Left ventricle myocardium inferior (tissue), 1 donor: ENCODE measurements around the gene UNC80. TPM values are rescaled to one million over a fixed set of nuclear protein-coding genes. Genes with fewer than 3 reads are reported as not detected.

Source experiments
- DNase-seq: peaks from one replicate; pipeline ENCODE4 v3.0.0-alpha.2; 2020
- H3K27ac ChIP-seq: fragments of 200-600 bp; replicated peaks from 2 replicates; pipeline ENCODE4 v1.8.0; 2021
- H3K27me3 ChIP-seq: fragments of 200-600 bp; 2 replicates; pipeline ENCODE4 v1.8.0; 2021; ENCODE audit warnings: low read depth
- H3K36me3 ChIP-seq: fragments of 200-600 bp; 2 replicates; pipeline ENCODE4 v1.8.0; 2021
- H3K4me1 ChIP-seq: fragments of 200-600 bp; 2 replicates; pipeline ENCODE4 v1.8.0; 2021
- H3K4me3 ChIP-seq: fragments of 200-600 bp; 2 replicates; pipeline ENCODE4 v1.8.0; 2021; ENCODE audit warnings: mild to moderate bottlenecking, moderate library complexity
- H3K9me3 ChIP-seq: fragments of 200-600 bp; replicated peaks from 2 replicates; pipeline ENCODE4 v1.8.0; 2021
- CTCF ChIP-seq: fragments of 200-600 bp; IDR thresholded peaks from 2 replicates; pipeline ENCODE4 v1.8.0; 2021; ENCODE audit warnings: antibody characterized with exemption, mild to moderate bottlenecking, borderline replicate concordance
- intact Hi-C: fragments of 100-400 bp; cut with micrococcal nuclease; formaldehyde crosslinking; loops from one replicate; pipeline ENCODE4 v1.11.0; 2022
- long read RNA-seq: library from polyadenylated mRNA; unstranded; transcript quantifications from one replicate; pipeline ENCODE4 v2.0.0, GENCODE V29; 2021
- total RNA-seq: library from RNA; stranded (reverse); fragmentation: NEBNext Ultra II Directional; extraction: Animal tissue kit (Norgen Biotek cat#: 25700); gene quantifications from one replicate; pipeline ENCODE4 v1.2.1, GENCODE V29; 2021
- donor health status: DM: no; HTN: yes; CAD: no; lungs with severe emphysema.

Gene UNC80
- 0.03 TPM for total RNA-seq
- long read RNA-seq: 0 reads

- Histone ChIP-seq H3K27me3 (peaks cover 74% of the 10 kb centered on the region), H3K4me1 (peaks cover 9% of the 10 kb centered on the region), H3K27ac (no peak within 1 kb of the TSS), H3K36me3 (no peaks in the 10 kb centered on the region), H3K9me3 (no peaks in the 10 kb centered on the region), H3K4me3 (peak within 1 kb of the TSS; percentile 59)
- intact Hi-C loops: no loop called here
- no peak for TF ChIP-seq CTCF
- peak; percentile 41 for DNase-seq
These were observed at the start of gene UNC80 for GRCh38 chr2:209771474-209772289. UNC80 (plus strand) TSS chr2:209771832; CDS start chr2:209772073, 241 bp downstream.

GRCh38 chr2:209726311-209726710 is 45.3 kb upstream of the UNC80 start:
- Histone ChIP-seq H3K27ac (no peak overlapping the region), H3K27me3 (no peaks in the 10 kb centered on the region), H3K4me1 (no peaks in the 10 kb centered on the region), H3K4me3 (no peak overlapping the region), H3K9me3 (no peaks in the 10 kb centered on the region), H3K36me3 (no peaks in the 10 kb centered on the region)
- intact Hi-C loops: no loop called here
- no peak for DNase-seq
- no peak for TF ChIP-seq CTCF

GRCh38 chr2:209727077-209727476 is 44.6 kb upstream of the UNC80 start:
- H3K4me1 ChIP-seq: no peaks in the 10 kb centered on the region
- intact Hi-C loops: no loop called here
- no peaks in the 10 kb centered on the region for H3K36me3 ChIP-seq
- H3K27ac ChIP-seq: no peak overlapping the region
- DNase-seq: no peak
- no peak overlapping the region for H3K4me3 ChIP-seq
- H3K9me3 ChIP-seq: no peaks in the 10 kb centered on the region
- TF ChIP-seq CTCF: no peak
- H3K27me3 ChIP-seq: no peaks in the 10 kb centered on the region

- no peak for TF ChIP-seq CTCF
- Histone ChIP-seq H3K9me3 (no peaks in the 10 kb centered on the region), H3K4me1 (no peaks in the 10 kb centered on the region), H3K27me3 (no peaks in the 10 kb centered on the region), H3K36me3 (no peaks in the 10 kb centered on the region), H3K4me3 (no peak overlapping the region), H3K27ac (no peak overlapping the region)
- intact Hi-C loops: no loop called here
- DNase-seq: no peak
These were observed 36.8 kb upstream of the UNC80 start for GRCh38 chr2:209734805-209735204.

- H3K9me3 ChIP-seq: peaks cover 16% of the 10 kb centered on the region
- intact Hi-C loops: no loop called here
- no peaks in the 10 kb centered on the region for H3K27me3 ChIP-seq
- H3K4me3 ChIP-seq: no peak overlapping the region
- no peaks in the 10 kb centered on the region for H3K36me3 ChIP-seq
- no peaks in the 10 kb centered on the region for H3K4me1 ChIP-seq
- TF ChIP-seq CTCF: no peak
- DNase-seq: no peak
- H3K27ac ChIP-seq: no peak overlapping the region
These were observed 29.7 kb upstream of the UNC80 start for GRCh38 chr2:209741953-209742352.
